WERI-Rb-1 (cell line): ENCODE data around the gene SPEG.

Experiments used
- DNase-seq: peaks from one replicate; pipeline ENCODE4 v3.0.0-alpha.2; 2020
- H3K27ac ChIP-seq: fragments of 250-450 bp; sonication (Bioruptor Pico); 2 replicates; pipeline ENCODE4 v1.5.1; 2020; ENCODE audit warnings: mild to moderate bottlenecking, moderate library complexity
- H3K27me3 ChIP-seq: fragments of 250-450 bp; sonication (Bioruptor Pico); 2 replicates; pipeline ENCODE4 v1.5.1; 2021; ENCODE audit warnings: mild to moderate bottlenecking, low read depth, moderate library complexity; ENCODE audit not compliant: insufficient read depth, severe bottlenecking
- H3K36me3 ChIP-seq: fragments of 250-450 bp; sonication (Bioruptor Pico); 2 replicates; pipeline ENCODE4 v1.5.1; 2020; ENCODE audit warnings: mild to moderate bottlenecking, moderate library complexity
- H3K4me3 ChIP-seq: 2 replicates; pipeline ENCODE4 v1.5.1; 2011; ENCODE audit warnings: low read depth, mild to moderate bottlenecking, control low read depth, low read length
- H3K9me3 ChIP-seq: fragments of 250-450 bp; sonication (Bioruptor Pico); 2 replicates; pipeline ENCODE4 v1.5.1; 2021; ENCODE audit warnings: mild to moderate bottlenecking, moderate library complexity; ENCODE audit not compliant: severe bottlenecking
- CTCF ChIP-seq: IDR thresholded peaks from 2 replicates; pipeline ENCODE4 v1.5.1; 2011; ENCODE audit warnings: low read depth, mild to moderate bottlenecking, control low read depth, inconsistent platforms, low read length

The SPEG gene

GRCh38 chr2:219498280-219499057 lies 63.8 kb downstream of the SPEG start, which contains the start of gene GMPPA:
TSS of gene GMPPA (plus strand) at chr2:219498891. CDS start at chr2:219499976, 1,085 bp downstream.
- peak within 1 kb of the TSS; percentile 86 for H3K27ac ChIP-seq
- 0 out of 2 replicates have a peak, but pooled peaks have one; percentile 4 for TF ChIP-seq CTCF
- no peaks in the 10 kb centered on the region for H3K9me3 ChIP-seq
- no peaks in the 10 kb centered on the region for H3K36me3 ChIP-seq
- no peaks in the 10 kb centered on the region for H3K27me3 ChIP-seq
- peak; percentile 97 for DNase-seq
- H3K4me3 ChIP-seq, result peak within 1 kb of the TSS; percentile 66

DNA sequence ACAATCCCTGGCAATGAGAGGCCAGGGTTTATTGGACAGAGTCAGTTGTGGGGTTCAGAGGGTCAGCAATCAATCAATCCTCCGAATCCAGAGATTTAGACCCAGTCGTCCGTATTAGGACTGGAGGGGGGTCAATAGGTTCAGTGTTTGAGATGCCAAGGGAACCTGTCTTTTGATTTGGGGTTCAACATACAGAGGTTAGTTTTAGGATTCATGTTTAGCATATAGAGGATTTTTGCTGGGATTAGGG lies 64.3 kb downstream of the SPEG start:
- no peaks in the 10 kb centered on the region for H3K27me3 ChIP-seq
- no peaks in the 10 kb centered on the region for H3K9me3 ChIP-seq
- H3K4me3 ChIP-seq, result peak overlapping the region; percentile 66
- H3K36me3 ChIP-seq, result no peaks in the 10 kb centered on the region; the same call in 1 of the 2 replicates
- H3K27ac ChIP-seq, result peak overlapping the region; percentile 75
- no peak for TF ChIP-seq CTCF
- no peak for DNase-seq

DNA sequence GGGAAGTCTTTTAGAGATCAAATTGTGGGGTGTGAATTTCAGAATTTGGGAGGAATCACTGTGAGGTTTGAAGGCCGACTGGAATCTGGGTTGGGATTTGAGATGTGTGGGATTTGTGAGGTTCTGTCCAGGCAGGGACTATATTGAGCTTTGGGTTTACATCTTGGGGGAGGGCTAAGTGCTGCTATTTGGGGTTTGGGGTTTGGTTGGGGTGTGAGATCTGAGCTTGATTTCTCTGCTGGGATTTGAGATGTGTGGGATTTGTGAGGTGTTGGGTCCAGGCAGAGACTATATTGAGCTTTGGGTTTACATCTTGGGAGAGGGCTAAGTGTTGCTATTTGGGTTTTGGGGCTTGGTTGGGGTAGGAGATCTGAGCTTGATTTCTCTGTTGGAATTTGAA lies 64.9 kb downstream of the SPEG start:
- TF ChIP-seq CTCF, result no peak
- H3K27ac ChIP-seq, result peak overlapping the region; percentile 75

GRCh38 chr2:219500135-219500534 lies 65.5 kb downstream of the SPEG start:
- Histone ChIP-seq H3K9me3 (no peaks in the 10 kb centered on the region), H3K27ac (peak overlapping the region; percentile 52), H3K36me3 (peaks cover 4% of the 10 kb centered on the region), H3K27me3 (no peaks in the 10 kb centered on the region), H3K4me3 (no peak overlapping the region)
- DNase-seq, result peak; percentile 38
- peak; percentile 46 for TF ChIP-seq CTCF

More for the DNA sequence above, 64.9 kb downstream of the SPEG start:
- Histone ChIP-seq H3K36me3 (peaks cover 4% of the 10 kb centered on the region), H3K9me3 (no peaks in the 10 kb centered on the region), H3K27me3 (no peaks in the 10 kb centered on the region), H3K4me3 (peak overlapping the region; percentile 66)
- no peak for DNase-seq

GRCh38 chr2:219501849-219502248 lies 67.2 kb downstream of the SPEG start:
- Histone ChIP-seq H3K36me3 (peaks cover 14% of the 10 kb centered on the region), H3K4me3 (no peak overlapping the region), H3K27ac (peak overlapping the region; percentile 30), H3K9me3 (no peaks in the 10 kb centered on the region), H3K27me3 (no peaks in the 10 kb centered on the region)
- DNase-seq, result no peak
- no peak for TF ChIP-seq CTCF

DNA sequence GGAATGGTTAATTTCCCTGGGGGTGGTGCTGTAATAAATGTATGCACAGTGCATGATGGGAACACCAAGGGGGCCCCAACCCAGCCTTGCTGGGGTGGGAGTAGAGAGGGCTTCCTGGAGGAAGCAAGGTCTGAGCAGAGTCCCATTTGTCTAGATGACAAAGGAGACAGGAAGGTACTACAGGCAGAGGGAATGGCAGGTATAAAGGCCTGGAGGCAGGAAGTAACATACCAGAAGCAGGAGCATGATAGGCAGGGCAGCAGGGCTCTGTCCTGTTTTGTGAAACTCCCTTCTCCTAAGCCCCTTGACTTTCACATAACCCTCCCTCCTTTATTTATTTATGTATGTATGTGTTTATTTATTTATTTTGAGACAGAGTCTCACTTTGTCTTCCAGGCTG lies 68.0 kb downstream of the SPEG start:
- peak overlapping the region; percentile 30 for H3K27ac ChIP-seq
- DNase-seq, result no peak
- H3K9me3 ChIP-seq, result no peaks in the 10 kb centered on the region
- no peak for TF ChIP-seq CTCF
- peaks cover 14% of the 10 kb centered on the region for H3K36me3 ChIP-seq
- no peak overlapping the region for H3K4me3 ChIP-seq
- no peaks in the 10 kb centered on the region for H3K27me3 ChIP-seq
